Esophagus muscularis mucosa (tissue), 4 donors: ENCODE measurements around the gene TLE2. TPM values are rescaled to one million over a fixed set of nuclear protein-coding genes. Genes with fewer than 3 reads are reported as not detected.
A peak's percentile ranks its signal among the peaks of the same experiment; 100 is the strongest.

ENCODE experiments used
- DNase-seq: peaks from one replicate; pipeline ENCODE4 v3.0.0-alpha.2; 2017; ENCODE audit errors: extremely low spot score
- H3K27ac ChIP-seq, 4 donors: fragments of 200-600 bp; sonication (generic); replicated peaks in 1 of 4; 1 replicate in 3 of 4; 2 replicates in 1 of 4; pipeline ENCODE4 v1.5.1; 2016 to 2019; ENCODE audit warnings: mild to moderate bottlenecking in 1 of 4
- H3K27me3 ChIP-seq, 4 donors: fragments of 200-600 bp; sonication (generic); one replicate each; pipeline versions ENCODE4 v1.5.1 to v1.6.0; 2016 to 2019
- H3K36me3 ChIP-seq, 4 donors: fragments of 200-600 bp; sonication (generic); one replicate each; pipeline ENCODE4 v1.5.1; 2016 to 2019
- H3K4me1 ChIP-seq, 4 donors: fragments of 200-600 bp; sonication (generic); one replicate each; pipeline ENCODE4 v1.5.1; 2016 to 2019
- H3K4me3 ChIP-seq, 4 donors: fragments of 200-600 bp; sonication (generic); 1 replicate in 2 of 4; 2 replicates in 2 of 4; pipeline ENCODE4 v1.5.1; 2016 to 2019; ENCODE audit warnings: mild to moderate bottlenecking in 4 of 4, moderate library complexity in 1 of 4
- H3K9me3 ChIP-seq, 4 donors: fragments of 200-600 bp; sonication (generic); 1 replicate in 3 of 4; 2 replicates in 1 of 4; pipeline ENCODE4 v1.5.1; 2016 to 2019
- EP300 ChIP-seq: sonication (generic); formaldehyde crosslinking; IDR thresholded peaks from one replicate; pipeline ENCODE4 v1.6.1; 2017; ENCODE audit warnings: antibody characterized with exemption
- POLR2A ChIP-seq: fragments of 450-650 bp; IDR thresholded peaks from one replicate; pipeline ENCODE4 v1.6.1; 2017; ENCODE audit warnings: antibody characterized with exemption, moderate library complexity, mild to moderate bottlenecking, low read depth
- POLR2AphosphoS5 ChIP-seq, 2 donors: sonication (generic); formaldehyde crosslinking; IDR thresholded peaks; one replicate each; pipeline ENCODE4 v1.6.1; 2017; ENCODE audit warnings: antibody characterized with exemption in 2 of 2
- WGBS: methylation state at CpG from one replicate; pipeline ENCODE4 v1.1.5; 2018; 5-methylcytosine and 5-hydroxymethylcytosine counted together
- intact Hi-C: fragments of 100-400 bp; cut with DNase I; formaldehyde crosslinking; loops from one replicate; pipeline ENCODE4 v1.15.1; 2023
- total RNA-seq, 4 donors: library from RNA; depleted of rRNA; stranded (reverse); fragments of >200 nt; gene quantifications; one replicate each; pipeline versions ENCODE4 v1.1.0 to v1.2.1, GENCODE V29; 2016
- TF ChIP-seq, protein P1 (sequence below), 3 experiments: fragments of 200-600 bp in 2 of 3; fragments of 450-650 bp in 1 of 3; sonication (generic) in 2 of 3; IDR thresholded peaks; one replicate each; pipeline ENCODE4 v1.5.1; 2017 to 2019; ENCODE audit warnings: antibody characterized with exemption in 3 of 3, mild to moderate bottlenecking in 2 of 3, moderate library complexity in 1 of 3

Gene TLE2
- total RNA-seq, 4 donors from 2014 or later = 34.0 to 51.2 (median 44.1) TPM

- Histone ChIP-seq H3K4me3 (peak overlapping the region; percentile 57 to 66 (median 62)), H3K4me1 (peaks cover 18 to 36% (median 24%) of the 10 kb centered on the region in 4 donors), H3K9me3 (no peaks in the 10 kb centered on the region), H3K27me3 (no peaks in the 10 kb centered on the region), H3K36me3 (no peaks in the 10 kb centered on the region), H3K27ac (peak overlapping the region; percentile 84 to 94 (median 93))
- intact Hi-C loops = no loop called here
- WGBS = 0% methylated on average over 16 of the region's 29 CpGs
- peak; percentile 88 to 89 for TF ChIP-seq POLR2AphosphoS5 (IDR thresholded peaks at IDR 0.05)
- TF ChIP-seq, protein P1, sequence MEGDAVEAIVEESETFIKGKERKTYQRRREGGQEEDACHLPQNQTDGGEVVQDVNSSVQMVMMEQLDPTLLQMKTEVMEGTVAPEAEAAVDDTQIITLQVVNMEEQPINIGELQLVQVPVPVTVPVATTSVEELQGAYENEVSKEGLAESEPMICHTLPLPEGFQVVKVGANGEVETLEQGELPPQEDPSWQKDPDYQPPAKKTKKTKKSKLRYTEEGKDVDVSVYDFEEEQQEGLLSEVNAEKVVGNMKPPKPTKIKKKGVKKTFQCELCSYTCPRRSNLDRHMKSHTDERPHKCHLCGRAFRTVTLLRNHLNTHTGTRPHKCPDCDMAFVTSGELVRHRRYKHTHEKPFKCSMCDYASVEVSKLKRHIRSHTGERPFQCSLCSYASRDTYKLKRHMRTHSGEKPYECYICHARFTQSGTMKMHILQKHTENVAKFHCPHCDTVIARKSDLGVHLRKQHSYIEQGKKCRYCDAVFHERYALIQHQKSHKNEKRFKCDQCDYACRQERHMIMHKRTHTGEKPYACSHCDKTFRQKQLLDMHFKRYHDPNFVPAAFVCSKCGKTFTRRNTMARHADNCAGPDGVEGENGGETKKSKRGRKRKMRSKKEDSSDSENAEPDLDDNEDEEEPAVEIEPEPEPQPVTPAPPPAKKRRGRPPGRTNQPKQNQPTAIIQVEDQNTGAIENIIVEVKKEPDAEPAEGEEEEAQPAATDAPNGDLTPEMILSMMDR (IDR thresholded peaks at IDR 0.05) = no peak
- peak; percentile 100 for DNase-seq
Observed at GRCh38 chr19:3035542-3036118, 6.5 kb upstream of the TLE2 start.

GRCh38 chr19:3034656-3035541 lies 5.8 kb upstream of the TLE2 start:
- no peaks in the 10 kb centered on the region for H3K27me3 ChIP-seq
- intact Hi-C loops = no loop called here
- 10% methylated on average over 18 of the region's 28 CpGs for WGBS
- H3K27ac ChIP-seq = peak overlapping the region; percentile 84 to 94 (median 93)
- TF ChIP-seq POLR2A (no peak), EP300 (no peak), POLR2AphosphoS5 (IDR thresholded peaks at IDR 0.05) (no peak)
- TF ChIP-seq, protein P1 (IDR thresholded peaks at IDR 0.05) = no peak
- DNase-seq = no peak
- peaks cover 18 to 37% (median 24%) of the 10 kb centered on the region in 4 donors for H3K4me1 ChIP-seq
- H3K9me3 ChIP-seq = no peaks in the 10 kb centered on the region
- H3K36me3 ChIP-seq = no peaks in the 10 kb centered on the region
- H3K4me3 ChIP-seq = peak overlapping the region; percentile 57 to 66 (median 62)

- no peak for DNase-seq
- no peak for TF ChIP-seq EP300
- no peak for TF ChIP-seq POLR2A
- TF ChIP-seq, protein P1 (IDR thresholded peaks at IDR 0.05) = no peak
- no peak for TF ChIP-seq POLR2AphosphoS5 (IDR thresholded peaks at IDR 0.05)
- peaks cover 22 to 43% (median 30%) of the 10 kb centered on the region in 4 donors for H3K4me1 ChIP-seq
- H3K27me3 ChIP-seq = no peaks in the 10 kb centered on the region
- intact Hi-C loops = no loop called here
- H3K36me3 ChIP-seq = no peaks in the 10 kb centered on the region
- H3K9me3 ChIP-seq = no peaks in the 10 kb centered on the region
- peak overlapping the region in 3 of 4 donors; percentile 84 to 94 (median 93) for H3K27ac ChIP-seq
- no peak overlapping the region for H3K4me3 ChIP-seq
Observed at GRCh38 chr19:3034406-3034655, 5.3 kb upstream of the TLE2 start.

GRCh38 chr19:3033595-3034405 lies 4.7 kb upstream of the TLE2 start:
- Histone ChIP-seq H3K9me3 (no peaks in the 10 kb centered on the region), H3K27ac (no peak overlapping the region), H3K4me1 (peaks cover 23 to 45% (median 31%) of the 10 kb centered on the region in 4 donors), H3K4me3 (no peak overlapping the region), H3K27me3 (no peaks in the 10 kb centered on the region), H3K36me3 (no peaks in the 10 kb centered on the region)
- DNase-seq = no peak
- TF ChIP-seq EP300 (no peak), POLR2AphosphoS5 (IDR thresholded peaks at IDR 0.05) (no peak), POLR2A (no peak)
- TF ChIP-seq, protein P1 (IDR thresholded peaks at IDR 0.05) = no peak
- WGBS = 79% methylated on average over 10 of the region's 11 CpGs
- intact Hi-C loops = no loop called here
